NCI-H1092 treated with DMSO at 0.1 percent for 48 hours (cell line): ENCODE measurements around the gene GPR68.
"Not testable (repeated sequence)": the region's sequence is repeated elsewhere in the genome, so short reads cannot be mapped to it uniquely, and the experiment has no call there.

ENCODE experiments used
- DNase-seq: peaks from one replicate; lab custom pipeline; 2025; lab: John Stamatoyannopoulos, UW

Gene GPR68

GRCh38 chr14:91272341-91273272 lies 28.1 kb upstream of the GPR68 start:
- peak; percentile 37 for DNase-seq

- no peak for DNase-seq
These were observed 27.1 kb upstream of the GPR68 start for GRCh38 chr14:91271639-91272038.

GRCh38 chr14:91270619-91271018 lies 26.1 kb upstream of the GPR68 start:
- no peak for DNase-seq

GRCh38 chr14:91270188-91270587 lies 25.7 kb upstream of the GPR68 start:
- DNase-seq, result no peak

DNA sequence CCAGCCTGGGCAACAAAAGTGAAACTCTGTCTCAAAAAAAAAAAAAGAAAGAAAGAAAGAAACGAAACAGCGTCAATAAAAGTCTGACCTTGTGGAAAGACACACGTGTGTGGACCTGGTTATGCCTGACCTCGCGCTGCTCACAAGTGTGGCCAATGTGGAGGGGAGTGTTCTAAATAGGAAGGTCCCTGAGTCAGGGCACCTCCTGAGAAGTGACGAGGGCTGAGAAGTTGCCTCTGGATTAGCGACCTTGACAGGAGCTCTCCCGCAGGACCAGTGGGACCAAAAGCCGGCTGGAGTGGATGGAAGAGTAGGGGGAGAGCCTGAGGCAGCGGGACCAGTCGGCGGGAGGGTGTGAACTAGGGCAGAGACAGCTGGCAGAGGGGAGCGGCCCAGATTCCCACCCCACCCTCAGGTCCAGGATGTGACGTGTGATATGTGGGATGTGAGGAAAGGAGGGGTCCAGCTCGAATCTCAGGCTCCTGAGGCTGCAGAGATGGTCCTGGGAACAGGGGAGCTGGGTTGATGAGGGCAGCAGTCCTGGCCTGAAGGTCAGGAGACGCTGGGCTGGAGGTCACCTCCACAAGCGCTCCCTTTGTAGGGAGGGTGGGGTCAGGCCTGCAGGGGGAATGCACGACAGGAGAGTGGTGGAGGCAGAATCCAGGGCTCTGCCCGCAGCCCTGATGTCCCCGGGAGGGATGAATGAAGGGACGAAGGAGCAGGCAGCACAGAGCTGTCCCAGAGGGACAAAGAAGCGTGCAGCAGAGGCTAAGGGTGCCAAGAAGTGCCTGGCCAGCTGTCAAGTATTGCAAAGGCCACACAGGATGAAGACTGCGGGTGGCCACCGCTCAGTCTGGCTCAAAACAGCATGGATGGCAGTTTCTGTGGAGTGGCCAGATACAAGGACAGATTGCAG lies 24.8 kb upstream of the GPR68 start:
- no peak for DNase-seq

GRCh38 chr14:91267965-91268437 lies 23.5 kb upstream of the GPR68 start:
- no peak for DNase-seq

- DNase-seq, result not testable (repeated sequence)
These were observed 21.8 kb upstream of the GPR68 start for GRCh38 chr14:91266276-91266675.

DNA sequence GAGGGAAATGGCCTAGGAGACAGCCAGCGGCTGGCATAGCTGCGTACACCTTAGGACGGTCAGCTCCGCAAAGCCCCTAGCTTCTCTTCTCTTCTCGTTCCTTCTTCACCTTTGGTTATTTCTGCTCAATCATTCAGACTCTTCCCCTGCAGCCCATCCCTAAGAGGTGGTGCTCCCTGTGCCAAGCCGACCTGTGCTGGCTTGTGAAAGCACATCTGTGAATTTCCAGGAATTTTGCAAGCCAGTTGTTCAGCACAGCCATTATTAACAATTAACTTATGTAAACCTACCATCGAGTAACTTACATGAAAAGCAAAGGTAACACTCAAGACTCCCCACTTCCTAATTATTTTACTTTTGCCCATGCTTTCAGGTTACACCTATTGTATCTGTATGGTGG lies 20.9 kb upstream of the GPR68 start:
- DNase-seq, result no peak

DNA sequence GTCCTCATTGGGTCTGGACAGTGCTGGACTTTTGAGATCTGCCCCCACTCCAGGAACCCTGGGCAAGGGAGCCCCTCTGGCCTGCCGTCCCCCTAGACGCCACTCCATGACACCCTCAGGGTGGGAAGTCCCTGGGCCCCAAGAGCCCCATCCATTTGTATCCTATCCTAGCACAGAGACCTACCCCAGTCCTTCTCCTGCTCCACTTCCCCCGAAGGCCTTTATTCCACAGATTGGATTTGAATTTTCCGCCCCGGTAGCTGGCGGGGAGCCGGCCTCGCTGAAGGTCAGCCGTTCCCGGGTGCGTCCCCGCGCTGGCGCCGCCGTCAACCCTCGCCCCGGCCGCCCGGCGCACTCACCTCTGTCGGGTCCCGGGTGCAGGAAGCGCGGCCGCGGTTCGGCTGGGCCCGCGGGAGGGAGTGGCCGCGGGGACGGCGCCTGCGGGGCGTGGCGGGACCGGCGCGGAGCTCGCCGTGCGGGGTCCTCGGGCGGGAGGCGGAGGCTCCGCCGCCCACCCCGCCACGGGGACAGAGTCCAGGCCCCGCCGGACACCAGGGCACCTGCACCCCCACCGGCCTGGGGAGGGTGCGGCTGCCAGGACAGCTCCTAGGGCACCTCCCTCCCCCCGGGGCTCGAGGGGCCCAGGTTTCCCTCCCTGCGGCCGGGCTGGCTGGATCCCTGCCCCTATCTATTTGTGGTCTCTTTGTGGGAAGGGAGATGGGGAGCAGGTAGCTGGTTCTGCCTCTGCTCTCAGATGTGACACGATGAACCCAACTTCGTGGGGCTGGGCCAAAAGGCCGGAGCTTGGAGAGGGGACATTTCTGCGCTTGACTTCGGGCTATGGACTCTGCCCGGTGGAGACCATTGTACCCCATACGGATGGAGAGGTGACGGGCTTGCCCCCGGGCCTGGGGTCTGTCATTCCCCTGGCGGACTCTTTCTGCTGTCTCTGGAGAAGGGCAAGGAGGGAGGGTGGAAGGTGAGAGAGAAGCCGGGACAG lies 19.9 kb upstream of the GPR68 start:
- DNase-seq, result peak; percentile 20

GRCh38 chr14:91263329-91263728 lies 18.8 kb upstream of the GPR68 start:
- DNase-seq, result no peak

DNA sequence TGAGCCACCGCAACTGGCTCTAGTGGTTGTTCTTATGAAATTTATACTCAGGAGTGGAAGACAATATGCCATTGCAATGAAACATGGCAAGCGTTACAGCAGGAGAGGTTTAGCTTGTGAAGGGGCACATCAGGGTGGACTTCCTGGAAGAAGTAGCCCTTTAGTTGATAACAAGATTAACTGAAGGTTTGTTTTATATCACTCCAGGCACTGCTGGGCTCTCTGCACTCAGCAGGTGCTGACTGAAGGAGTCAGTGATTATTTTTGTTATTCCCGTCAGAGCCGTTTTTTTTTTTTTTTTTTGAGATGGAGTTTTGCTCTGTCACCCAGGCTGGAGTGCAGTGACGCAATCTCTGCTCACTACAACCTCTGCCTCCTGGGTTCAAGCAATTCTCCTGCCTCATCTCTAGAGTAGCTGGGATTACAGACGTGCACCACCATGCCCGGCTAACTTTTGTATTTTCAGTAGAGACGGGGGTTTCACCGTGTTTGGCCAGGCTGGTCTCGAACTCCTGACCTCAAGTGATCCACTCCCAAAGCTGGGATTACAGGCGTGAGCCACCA lies 17.6 kb upstream of the GPR68 start:
- no peak for DNase-seq

- no peak for DNase-seq
These were observed 16.6 kb upstream of the GPR68 start for GRCh38 chr14:91261115-91261514.

DNA sequence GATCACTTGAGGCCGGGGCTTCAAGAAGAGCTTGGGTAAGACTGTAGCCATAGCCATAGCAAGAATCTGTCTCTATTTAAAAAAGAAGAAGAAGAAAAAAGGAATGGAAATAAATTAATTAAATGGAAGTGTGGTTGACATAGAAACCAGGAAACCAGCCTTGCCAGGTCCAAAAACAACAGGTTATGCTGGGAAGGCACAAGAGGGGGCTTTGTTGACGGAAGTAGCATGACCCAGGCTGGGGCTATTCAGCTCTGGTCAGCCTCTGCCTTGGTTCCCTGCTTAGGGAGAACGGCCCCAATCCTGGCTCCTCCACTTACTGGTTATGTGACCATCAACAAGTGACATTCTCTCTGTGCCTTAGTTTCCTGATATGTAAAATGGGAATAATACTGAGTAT lies 14.4 kb upstream of the GPR68 start:
- DNase-seq, result no peak

- DNase-seq, result no peak
These were observed 13.6 kb upstream of the GPR68 start for GRCh38 chr14:91258011-91258618.

DNA sequence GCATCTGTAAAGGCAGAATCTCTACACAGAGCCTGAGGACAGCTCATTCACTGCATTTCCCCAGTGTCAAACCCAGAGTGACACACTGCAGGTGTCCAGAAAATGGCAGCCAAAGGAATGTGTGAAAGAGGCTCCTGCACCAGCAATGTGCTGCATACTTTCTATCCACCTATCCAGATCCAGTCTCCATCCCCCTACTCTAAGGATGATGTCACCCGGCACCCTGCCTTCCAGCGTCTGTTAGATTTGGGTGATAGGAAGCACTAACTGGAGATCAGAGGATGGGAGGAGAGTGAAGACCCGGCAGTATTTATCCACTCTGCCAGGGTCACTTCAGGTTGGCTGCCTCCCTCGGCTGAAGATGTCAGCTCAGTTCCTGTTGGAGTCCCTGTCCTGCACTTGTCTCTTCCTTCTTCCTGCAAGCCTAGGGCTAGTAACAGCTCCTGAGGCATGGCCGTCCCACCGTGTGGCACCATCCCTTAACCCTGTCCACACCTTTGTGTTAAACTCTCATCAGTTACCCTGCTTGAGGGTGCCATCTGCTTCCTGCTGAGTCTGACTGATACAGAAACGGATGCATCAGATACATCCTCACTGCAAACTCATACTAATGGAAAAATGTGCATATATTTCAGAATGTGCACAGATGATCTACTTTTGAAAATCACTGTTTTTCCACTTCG lies 13.0 kb upstream of the GPR68 start:
- no peak for DNase-seq

DNA sequence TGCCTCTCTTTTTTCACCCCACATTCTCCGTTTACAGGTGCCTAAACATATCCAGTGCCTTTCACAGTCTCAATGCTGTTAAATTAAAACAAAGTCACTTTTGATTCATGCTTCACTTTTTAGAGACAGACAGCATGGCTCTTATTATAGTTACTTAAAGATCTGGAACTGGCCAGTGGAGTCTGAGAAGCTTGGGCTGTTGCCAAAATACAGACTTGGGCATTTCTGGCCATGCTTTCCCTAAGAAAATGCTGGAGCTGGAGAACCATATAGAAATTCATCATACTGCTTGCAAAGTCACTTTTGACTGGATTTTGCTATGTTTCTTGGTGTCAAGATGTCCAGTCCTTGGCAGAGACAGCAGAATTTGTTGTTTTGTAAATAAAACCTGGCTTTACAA lies 12.2 kb upstream of the GPR68 start:
- DNase-seq, result no peak

- no peak for DNase-seq
These were observed 10.7 kb upstream of the GPR68 start for GRCh38 chr14:91255026-91255695.

DNA sequence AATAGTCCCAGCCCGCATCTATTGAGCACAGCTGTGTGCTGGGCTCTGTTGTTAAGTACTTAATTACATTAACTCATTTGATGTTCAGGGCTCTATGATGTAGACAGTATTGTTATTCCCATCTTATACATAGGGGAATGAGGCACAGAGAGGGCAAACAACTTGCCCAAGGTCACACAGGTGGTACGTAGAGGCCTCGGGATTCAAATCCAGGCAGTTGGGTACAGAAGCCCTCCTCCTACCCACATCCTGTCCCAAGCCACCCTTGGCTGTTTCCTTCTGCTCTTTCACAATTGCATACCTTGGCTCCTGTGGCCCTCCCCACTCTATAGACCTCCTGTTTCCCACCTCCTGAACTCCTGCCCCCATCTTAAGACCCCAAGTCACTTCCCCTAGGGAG lies 10.0 kb upstream of the GPR68 start:
- DNase-seq, result no peak

GRCh38 chr14:91253795-91254323 lies 9.4 kb upstream of the GPR68 start:
- DNase-seq, result peak; percentile 22
